Measurements from ENCODE around the gene DGKE. TPM values are rescaled to one million over a fixed set of nuclear protein-coding genes. Genes with fewer than 3 reads are reported as not detected.

Gene DGKE
- total RNA-seq, 1 experiment from 2014 or later: 8.5 TPM

- POLR2A ChIA-PET: no interaction called here
- Mint-ChIP-seq H3K36me3 (peaks cover 4% of the 10 kb centered on the region; the same call in 1 of the 2 replicates), H3K4me3 (no peak overlapping the region), H3K4me1 (peaks cover 9% of the 10 kb centered on the region), H3K9me3 (no peaks in the 10 kb centered on the region), H3K27me3 (ENCODE audit: low read depth) (no peaks in the 10 kb centered on the region; the same call in 1 of the 2 replicates), H3K27ac (no peak overlapping the region)
- CTCF ChIA-PET: interaction anchor here (1.4 kb wide), 1 partner anchor 285 kb away, joined by 3 read pairs; no protein-coding TSS in a partner anchor
- TF ChIP-seq IRF2 (CRISPR knock-in tag; IDR thresholded peaks at IDR 0.05; ENCODE audit: borderline replicate concordance, low read depth) (no peak), PRRX2 (CRISPR knock-in tag; IDR thresholded peaks at IDR 0.05) (no peak), PRDM15 (CRISPR knock-in tag; IDR thresholded peaks at IDR 0.05) (no peak), ESRRA (CRISPR knock-in tag; IDR thresholded peaks at IDR 0.05; ENCODE audit: borderline replicate concordance) (no peak), MYBL2 (CRISPR knock-in tag; IDR thresholded peaks at IDR 0.05) (no peak), ZNF138 (CRISPR knock-in tag; conservative IDR thresholded peaks at IDR 0.05) (no peak), RELA (CRISPR knock-in tag; IDR thresholded peaks at IDR 0.05; ENCODE audit: borderline replicate concordance) (no peak), NR1H2 (CRISPR knock-in tag; IDR thresholded peaks at IDR 0.05) (no peak), CREB1 (CRISPR knock-in tag; IDR thresholded peaks at IDR 0.05) (no peak), ZNF671 (CRISPR knock-in tag; IDR thresholded peaks at IDR 0.05) (no peak), ETV6 (CRISPR knock-in tag; IDR thresholded peaks at IDR 0.05) (no peak), SMAD3 (CRISPR knock-in tag; IDR thresholded peaks at IDR 0.05; ENCODE audit: borderline replicate concordance) (no peak), GTF2I (CRISPR knock-in tag; conservative IDR thresholded peaks at IDR 0.05) (no peak), FOXP1 (CRISPR knock-in tag; IDR thresholded peaks at IDR 0.05; ENCODE audit: borderline replicate concordance) (no peak)
- TF ChIP-seq, protein P1, sequence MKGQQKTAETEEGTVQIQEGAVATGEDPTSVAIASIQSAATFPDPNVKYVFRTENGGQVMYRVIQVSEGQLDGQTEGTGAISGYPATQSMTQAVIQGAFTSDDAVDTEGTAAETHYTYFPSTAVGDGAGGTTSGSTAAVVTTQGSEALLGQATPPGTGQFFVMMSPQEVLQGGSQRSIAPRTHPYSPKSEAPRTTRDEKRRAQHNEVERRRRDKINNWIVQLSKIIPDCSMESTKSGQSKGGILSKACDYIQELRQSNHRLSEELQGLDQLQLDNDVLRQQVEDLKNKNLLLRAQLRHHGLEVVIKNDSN (CRISPR knock-in tag; IDR thresholded peaks at IDR 0.05): no peak
- TF ChIP-seq, protein P2, sequence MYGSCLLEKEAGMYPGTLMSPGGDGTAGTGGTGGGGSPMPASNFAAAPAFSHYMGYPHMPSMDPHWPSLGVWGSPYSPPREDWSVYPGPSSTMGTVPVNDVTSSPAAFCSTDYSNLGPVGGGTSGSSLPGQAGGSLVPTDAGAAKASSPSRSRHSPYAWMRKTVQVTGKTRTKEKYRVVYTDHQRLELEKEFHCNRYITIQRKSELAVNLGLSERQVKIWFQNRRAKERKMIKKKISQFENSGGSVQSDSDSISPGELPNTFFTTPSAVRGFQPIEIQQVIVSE (CRISPR knock-in tag; IDR thresholded peaks at IDR 0.05; ENCODE audit: borderline replicate concordance): no peak
- TF ChIP-seq, protein P3, sequence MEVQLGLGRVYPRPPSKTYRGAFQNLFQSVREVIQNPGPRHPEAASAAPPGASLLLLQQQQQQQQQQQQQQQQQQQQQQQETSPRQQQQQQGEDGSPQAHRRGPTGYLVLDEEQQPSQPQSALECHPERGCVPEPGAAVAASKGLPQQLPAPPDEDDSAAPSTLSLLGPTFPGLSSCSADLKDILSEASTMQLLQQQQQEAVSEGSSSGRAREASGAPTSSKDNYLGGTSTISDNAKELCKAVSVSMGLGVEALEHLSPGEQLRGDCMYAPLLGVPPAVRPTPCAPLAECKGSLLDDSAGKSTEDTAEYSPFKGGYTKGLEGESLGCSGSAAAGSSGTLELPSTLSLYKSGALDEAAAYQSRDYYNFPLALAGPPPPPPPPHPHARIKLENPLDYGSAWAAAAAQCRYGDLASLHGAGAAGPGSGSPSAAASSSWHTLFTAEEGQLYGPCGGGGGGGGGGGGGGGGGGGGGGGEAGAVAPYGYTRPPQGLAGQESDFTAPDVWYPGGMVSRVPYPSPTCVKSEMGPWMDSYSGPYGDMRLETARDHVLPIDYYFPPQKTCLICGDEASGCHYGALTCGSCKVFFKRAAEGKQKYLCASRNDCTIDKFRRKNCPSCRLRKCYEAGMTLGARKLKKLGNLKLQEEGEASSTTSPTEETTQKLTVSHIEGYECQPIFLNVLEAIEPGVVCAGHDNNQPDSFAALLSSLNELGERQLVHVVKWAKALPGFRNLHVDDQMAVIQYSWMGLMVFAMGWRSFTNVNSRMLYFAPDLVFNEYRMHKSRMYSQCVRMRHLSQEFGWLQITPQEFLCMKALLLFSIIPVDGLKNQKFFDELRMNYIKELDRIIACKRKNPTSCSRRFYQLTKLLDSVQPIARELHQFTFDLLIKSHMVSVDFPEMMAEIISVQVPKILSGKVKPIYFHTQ (CRISPR knock-in tag; IDR thresholded peaks at IDR 0.05): no peak
- no peak for DNase-seq (ENCODE audit: low spot score)
- no peak for ATAC-seq
Observed at GRCh38 chr17:56824503-56824902, 9.4 kb upstream of the DGKE start.

- CTCF ChIA-PET: no interaction called here
- H3K4me1 Mint-ChIP-seq: peaks cover 14% of the 10 kb centered on the region
- POLR2A ChIA-PET: interaction anchor here (0.6 kb wide), 1 partner anchor 87 kb away, joined by 3 read pairs; the partner anchor contains the start of gene TRIM25
- no peak for TF ChIP-seq SMAD3 (CRISPR knock-in tag; IDR thresholded peaks at IDR 0.05; ENCODE audit: borderline replicate concordance)
- TF ChIP-seq ERG (CRISPR knock-in tag; IDR thresholded peaks at IDR 0.05): no peak
- no peak for TF ChIP-seq ESRRA (CRISPR knock-in tag; IDR thresholded peaks at IDR 0.05; ENCODE audit: borderline replicate concordance)
- no peak for TF ChIP-seq ZBTB21 (CRISPR knock-in tag; IDR thresholded peaks at IDR 0.05; ENCODE audit: borderline replicate concordance)
- TF ChIP-seq, protein P4, sequence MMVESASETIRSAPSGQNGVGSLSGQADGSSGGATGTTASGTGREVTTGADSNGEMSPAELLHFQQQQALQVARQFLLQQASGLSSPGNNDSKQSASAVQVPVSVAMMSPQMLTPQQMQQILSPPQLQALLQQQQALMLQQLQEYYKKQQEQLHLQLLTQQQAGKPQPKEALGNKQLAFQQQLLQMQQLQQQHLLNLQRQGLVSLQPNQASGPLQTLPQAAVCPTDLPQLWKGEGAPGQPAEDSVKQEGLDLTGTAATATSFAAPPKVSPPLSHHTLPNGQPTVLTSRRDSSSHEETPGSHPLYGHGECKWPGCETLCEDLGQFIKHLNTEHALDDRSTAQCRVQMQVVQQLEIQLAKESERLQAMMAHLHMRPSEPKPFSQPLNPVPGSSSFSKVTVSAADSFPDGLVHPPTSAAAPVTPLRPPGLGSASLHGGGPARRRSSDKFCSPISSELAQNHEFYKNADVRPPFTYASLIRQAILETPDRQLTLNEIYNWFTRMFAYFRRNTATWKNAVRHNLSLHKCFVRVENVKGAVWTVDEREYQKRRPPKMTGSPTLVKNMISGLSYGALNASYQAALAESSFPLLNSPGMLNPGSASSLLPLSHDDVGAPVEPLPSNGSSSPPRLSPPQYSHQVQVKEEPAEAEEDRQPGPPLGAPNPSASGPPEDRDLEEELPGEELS (CRISPR knock-in tag; IDR thresholded peaks at IDR 0.05): no peak
- no peak for TF ChIP-seq ZNF423 (CRISPR knock-in tag; IDR thresholded peaks at IDR 0.05)
- TF ChIP-seq OVOL2 (CRISPR knock-in tag; IDR thresholded peaks at IDR 0.05; ENCODE audit: borderline replicate concordance): no peak
- no peak for TF ChIP-seq ETV6 (CRISPR knock-in tag; IDR thresholded peaks at IDR 0.05)
Observed at GRCh38 chr17:56826611-56827414, 7.1 kb upstream of the DGKE start.

More at GRCh38 chr17:56826611-56827414, 7.1 kb upstream of the DGKE start:
- DNase-seq (ENCODE audit: low spot score): no peak
- Mint-ChIP-seq H3K36me3 (peaks cover 13% of the 10 kb centered on the region), H3K27me3 (ENCODE audit: low read depth) (no peaks in the 10 kb centered on the region; the same call in 1 of the 2 replicates), H3K9me3 (peaks cover 4% of the 10 kb centered on the region; the same call in 1 of the 2 replicates), H3K27ac (no peak overlapping the region), H3K4me3 (no peak overlapping the region)
- ATAC-seq: no peak

Measured in WTC11 (cell line).